A172 (cell line): ENCODE results near the gene HAUS5. TPM values are rescaled to one million over a fixed set of nuclear protein-coding genes. Genes with fewer than 3 reads are reported as not detected.
"Not testable (repeated sequence)": the region's sequence is repeated elsewhere in the genome, so short reads cannot be mapped to it uniquely, and the experiment has no call there.

Experiments used
- DNase-seq: peaks from one replicate; pipeline ENCODE4 v3.0.0-alpha.2; 2015; ENCODE audit warnings: low spot score
- total RNA-seq: library from RNA; depleted of rRNA; stranded (reverse); fragments of >200 nt; shearing (Covaris generic); gene quantifications from 2 replicates; pipeline ENCODE4 v1.2.3, GENCODE V29; 2014

HAUS5 gene
- total RNA-seq, 1 experiment from 2014 or later: 18.9 TPM

- peak; percentile 59 for DNase-seq
Measured at GRCh38 chr19:35643255-35644205, 31.0 kb downstream of the HAUS5 start.

- DNase-seq: peak; percentile 26
Measured at GRCh38 chr19:35644206-35644986, 31.9 kb downstream of the HAUS5 start.

- no peak for DNase-seq
Measured at GRCh38 chr19:35644987-35645679, 32.6 kb downstream of the HAUS5 start.

- DNase-seq: no peak
Measured at GRCh38 chr19:35645680-35646511, 33.4 kb downstream of the HAUS5 start.

- peak; percentile 99 for DNase-seq
Measured at GRCh38 chr19:35648017-35648961, 35.8 kb downstream of the HAUS5 start, which contains the start of gene COX6B1. TSS of gene COX6B1 (plus strand) at chr19:35648323. CDS start at chr19:35651244, 2,921 bp downstream.

- no peak for DNase-seq
Measured at GRCh38 chr19:35650581-35650980, 38.0 kb downstream of the HAUS5 start.

- DNase-seq: not testable (repeated sequence)
Measured at GRCh38 chr19:35654828-35655227, 42.3 kb downstream of the HAUS5 start.

GRCh38 chr19:35655600-35655999, 43.1 kb downstream of the HAUS5 start:
- DNase-seq: no peak

GRCh38 chr19:35656700-35657099, 44.2 kb downstream of the HAUS5 start:
- DNase-seq: no peak

GRCh38 chr19:35657904-35658700, 45.6 kb downstream of the HAUS5 start:
- DNase-seq: peak; percentile 88

- no peak for DNase-seq
Measured at GRCh38 chr19:35661995-35662340, 49.4 kb downstream of the HAUS5 start.

GRCh38 chr19:35663981-35664380, 51.4 kb downstream of the HAUS5 start:
- no peak for DNase-seq

GRCh38 chr19:35665157-35665556, 52.6 kb downstream of the HAUS5 start:
- no peak for DNase-seq

- no peak for DNase-seq
Measured at GRCh38 chr19:35665604-35666003, 53.1 kb downstream of the HAUS5 start.

- no peak for DNase-seq
Measured at GRCh38 chr19:35666251-35666913, 53.8 kb downstream of the HAUS5 start, which contains the start of gene UPK1A. TSS of gene UPK1A (plus strand) at chr19:35666517. CDS start at chr19:35666813, 296 bp downstream.

GRCh38 chr19:35669566-35669965, 57.0 kb downstream of the HAUS5 start:
- DNase-seq: no peak

- no peak for DNase-seq
Measured at GRCh38 chr19:35669974-35670373, 57.4 kb downstream of the HAUS5 start.

GRCh38 chr19:35670686-35671085, 58.2 kb downstream of the HAUS5 start:
- no peak for DNase-seq
